PFSK-1 (cell line): Measurements from ENCODE around the gene SLC25A42.

Source experiments
- FOXP2 ChIP-seq: optimal IDR thresholded peaks from 2 replicates; pipeline ENCODE3; 2011; ENCODE audit warnings: borderline replicate concordance, control low read depth, inconsistent platforms; ENCODE audit not compliant: insufficient read depth; ENCODE audit errors: extremely low read length, extremely low read depth
- TAF1 ChIP-seq: IDR thresholded peaks from 2 replicates; pipeline ENCODE4 v1.6.1; 2012; ENCODE audit warnings: low read length, control low read depth, borderline replicate concordance; ENCODE audit not compliant: insufficient read depth

- TF ChIP-seq FOXP2 (no peak), TAF1 (no peak)
These were observed 43.9 kb downstream of the SLC25A42 start for GRCh38 chr19:19107654-19108053.
